ENCODE results near the gene BAZ2B.

DNA sequence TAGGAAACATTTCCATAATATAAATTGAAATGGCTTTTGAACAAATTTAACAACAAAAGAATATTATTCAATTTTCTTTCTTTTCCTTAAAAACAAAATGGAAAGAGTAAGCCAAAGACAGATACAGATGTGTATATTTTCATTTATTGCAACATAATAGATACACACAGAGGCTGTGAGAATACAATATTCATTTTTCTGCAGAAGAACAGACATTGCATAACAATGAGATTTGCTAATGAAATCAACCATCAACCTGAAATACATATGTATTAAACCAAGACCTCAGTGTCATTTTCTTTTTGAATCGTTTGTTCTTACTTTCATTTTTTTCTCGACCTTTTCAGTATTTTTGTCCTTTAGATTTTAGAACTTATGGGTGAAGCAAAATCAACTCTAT, 95.1 kb downstream of the BAZ2B start:
- TF ChIP-seq POLR2A (IDR thresholded peaks at IDR 0.05) = no peak
- TF ChIP-seq, protein P1, sequence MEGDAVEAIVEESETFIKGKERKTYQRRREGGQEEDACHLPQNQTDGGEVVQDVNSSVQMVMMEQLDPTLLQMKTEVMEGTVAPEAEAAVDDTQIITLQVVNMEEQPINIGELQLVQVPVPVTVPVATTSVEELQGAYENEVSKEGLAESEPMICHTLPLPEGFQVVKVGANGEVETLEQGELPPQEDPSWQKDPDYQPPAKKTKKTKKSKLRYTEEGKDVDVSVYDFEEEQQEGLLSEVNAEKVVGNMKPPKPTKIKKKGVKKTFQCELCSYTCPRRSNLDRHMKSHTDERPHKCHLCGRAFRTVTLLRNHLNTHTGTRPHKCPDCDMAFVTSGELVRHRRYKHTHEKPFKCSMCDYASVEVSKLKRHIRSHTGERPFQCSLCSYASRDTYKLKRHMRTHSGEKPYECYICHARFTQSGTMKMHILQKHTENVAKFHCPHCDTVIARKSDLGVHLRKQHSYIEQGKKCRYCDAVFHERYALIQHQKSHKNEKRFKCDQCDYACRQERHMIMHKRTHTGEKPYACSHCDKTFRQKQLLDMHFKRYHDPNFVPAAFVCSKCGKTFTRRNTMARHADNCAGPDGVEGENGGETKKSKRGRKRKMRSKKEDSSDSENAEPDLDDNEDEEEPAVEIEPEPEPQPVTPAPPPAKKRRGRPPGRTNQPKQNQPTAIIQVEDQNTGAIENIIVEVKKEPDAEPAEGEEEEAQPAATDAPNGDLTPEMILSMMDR (IDR thresholded peaks at IDR 0.05) = no peak

All from testis (tissue), 2 donors.